ENCODE measurements around the gene THSD4.

DNA sequence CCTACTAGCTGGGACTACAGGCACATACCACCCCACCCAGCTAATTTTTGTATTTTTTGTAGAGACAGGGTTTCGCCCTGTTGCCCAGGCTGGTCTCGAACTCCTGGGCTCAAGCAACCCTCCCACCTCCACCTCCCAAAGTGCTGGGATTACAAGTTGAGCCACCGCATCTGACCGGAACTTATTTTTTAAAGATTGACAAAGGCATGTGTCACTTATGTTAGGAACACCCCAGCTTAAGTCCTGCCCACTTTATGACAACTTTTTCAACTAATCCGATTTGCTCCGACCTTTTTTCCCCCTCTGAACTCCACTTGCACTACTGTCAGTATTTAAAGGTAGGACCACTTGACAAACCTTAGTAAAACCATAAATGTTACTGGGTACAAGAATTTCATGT lies 483.5 kb downstream of the THSD4 start:
- TF ChIP-seq CTCF (IDR thresholded peaks at IDR 0.05) (no peak), POLR2A (IDR thresholded peaks at IDR 0.05; ENCODE audit: low read length) (no peak), EHMT2 (IDR thresholded peaks at IDR 0.05; ENCODE audit: low read depth) (no peak), ATOH8 (CRISPR knock-in tag; IDR thresholded peaks at IDR 0.05; ENCODE audit: low read depth) (no peak)

Measured in A549 (cell line).